HG02981 (cell line): ENCODE measurements around the gene ZSWIM5.
A peak's percentile ranks its signal among the peaks of the same experiment; 100 is the strongest.

ENCODE experiments used
- ATAC-seq: cut with Tn5 transposase; IDR thresholded peaks from one replicate; pipeline ENCODE4 v1.9.1; 2021; ENCODE audit warnings: mild to moderate bottlenecking, moderate library complexity; ENCODE audit not compliant: unreplicated experiment

Gene ZSWIM5

GRCh38 chr1:45037456-45037855, 168.9 kb downstream of the ZSWIM5 start:
- ATAC-seq = no peak

- ATAC-seq = no peak
These were observed 170.6 kb downstream of the ZSWIM5 start for GRCh38 chr1:45035631-45036301.

GRCh38 chr1:45033356-45033755, 173.0 kb downstream of the ZSWIM5 start:
- no peak for ATAC-seq

- ATAC-seq = no peak
These were observed 173.6 kb downstream of the ZSWIM5 start for GRCh38 chr1:45032837-45033236.

GRCh38 chr1:45026446-45026845, 180.0 kb downstream of the ZSWIM5 start:
- no peak for ATAC-seq

- ATAC-seq = no peak
These were observed 182.7 kb downstream of the ZSWIM5 start for GRCh38 chr1:45023663-45024062.

GRCh38 chr1:45018599-45019230, 187.7 kb downstream of the ZSWIM5 start:
- peak; percentile 69 for ATAC-seq

GRCh38 chr1:45016767-45017166, 189.6 kb downstream of the ZSWIM5 start:
- ATAC-seq = no peak

- no peak for ATAC-seq
These were observed 190.2 kb downstream of the ZSWIM5 start for GRCh38 chr1:45016090-45016697.

- ATAC-seq = no peak
These were observed 190.7 kb downstream of the ZSWIM5 start for GRCh38 chr1:45015683-45016082.

- ATAC-seq = no peak
These were observed 191.9 kb downstream of the ZSWIM5 start for GRCh38 chr1:45014321-45015028.

- no peak for ATAC-seq
These were observed 192.7 kb downstream of the ZSWIM5 start for GRCh38 chr1:45013551-45014209.

- no peak for ATAC-seq
These were observed 193.6 kb downstream of the ZSWIM5 start for GRCh38 chr1:45012639-45013278.

GRCh38 chr1:45011837-45012638, 194.4 kb downstream of the ZSWIM5 start, which contains the start of gene UROD:
TSS of gene UROD (plus strand) at chr1:45012254. CDS start at chr1:45012266, 12 bp downstream.
- peak; percentile 67 for ATAC-seq

- ATAC-seq = peak; percentile 68
These were observed 195.3 kb downstream of the ZSWIM5 start, which contains the start of gene HECTD3 for GRCh38 chr1:45010855-45011811. TSS of gene HECTD3 (minus strand) at chr1:45011324. CDS start at chr1:45011257, 67 bp downstream.

GRCh38 chr1:45009956-45010854, 196.2 kb downstream of the ZSWIM5 start:
- no peak for ATAC-seq

GRCh38 chr1:45009296-45009865, 197.0 kb downstream of the ZSWIM5 start:
- ATAC-seq = no peak
